Peyer's patch (tissue), 4 donors: ENCODE measurements around the gene MMP14.

ENCODE experiments used
- POLR2A ChIP-seq, 2 donors: fragments of 450-650 bp; IDR thresholded peaks; one replicate each; pipeline ENCODE4 v1.5.1; 2017; ENCODE audit warnings: antibody characterized with exemption in 2 of 2, mild to moderate bottlenecking in 2 of 2, moderate library complexity in 2 of 2
- TF ChIP-seq, protein P1 (sequence below), 6 experiments: fragments of 450-650 bp in 4 of 6; fragments of 200-600 bp in 2 of 6; sonication (generic) in 1 of 6; IDR thresholded peaks; one replicate each; pipeline ENCODE4 v1.5.1; 2017 to 2019; ENCODE audit warnings: antibody characterized with exemption in 6 of 6, mild to moderate bottlenecking in 3 of 6, moderate library complexity in 1 of 6

DNA sequence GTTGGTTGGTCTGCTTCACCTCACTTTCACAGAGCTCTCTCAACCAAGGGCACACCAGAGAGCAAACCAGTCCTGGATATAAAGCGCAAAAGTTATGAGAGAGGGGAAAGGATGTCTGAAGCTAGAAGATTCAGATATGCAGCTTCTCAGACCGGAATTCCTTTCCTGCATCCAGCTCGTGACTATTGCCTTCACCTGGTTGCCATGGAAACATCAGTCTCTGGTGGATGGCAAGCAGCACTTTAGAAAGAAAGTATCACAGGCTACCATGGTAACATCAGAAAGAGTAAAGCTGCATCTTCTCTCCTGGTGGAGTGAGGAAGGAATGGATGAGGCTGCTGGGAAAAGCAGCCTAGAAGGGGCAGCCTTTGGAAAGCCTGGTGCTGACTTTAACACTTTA lies 60.4 kb downstream of the MMP14 start:
- TF ChIP-seq, protein P1, sequence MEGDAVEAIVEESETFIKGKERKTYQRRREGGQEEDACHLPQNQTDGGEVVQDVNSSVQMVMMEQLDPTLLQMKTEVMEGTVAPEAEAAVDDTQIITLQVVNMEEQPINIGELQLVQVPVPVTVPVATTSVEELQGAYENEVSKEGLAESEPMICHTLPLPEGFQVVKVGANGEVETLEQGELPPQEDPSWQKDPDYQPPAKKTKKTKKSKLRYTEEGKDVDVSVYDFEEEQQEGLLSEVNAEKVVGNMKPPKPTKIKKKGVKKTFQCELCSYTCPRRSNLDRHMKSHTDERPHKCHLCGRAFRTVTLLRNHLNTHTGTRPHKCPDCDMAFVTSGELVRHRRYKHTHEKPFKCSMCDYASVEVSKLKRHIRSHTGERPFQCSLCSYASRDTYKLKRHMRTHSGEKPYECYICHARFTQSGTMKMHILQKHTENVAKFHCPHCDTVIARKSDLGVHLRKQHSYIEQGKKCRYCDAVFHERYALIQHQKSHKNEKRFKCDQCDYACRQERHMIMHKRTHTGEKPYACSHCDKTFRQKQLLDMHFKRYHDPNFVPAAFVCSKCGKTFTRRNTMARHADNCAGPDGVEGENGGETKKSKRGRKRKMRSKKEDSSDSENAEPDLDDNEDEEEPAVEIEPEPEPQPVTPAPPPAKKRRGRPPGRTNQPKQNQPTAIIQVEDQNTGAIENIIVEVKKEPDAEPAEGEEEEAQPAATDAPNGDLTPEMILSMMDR (IDR thresholded peaks at IDR 0.05): no peak
- TF ChIP-seq POLR2A (IDR thresholded peaks at IDR 0.05): no peak
